C1 segment of cervical spinal cord (tissue), 14 donors: ENCODE results near the gene ZFP28.

Experiments used
- DNase-seq, 14 donors: peaks; one replicate each; lab custom pipeline; 2025; lab: John Stamatoyannopoulos, UW

Gene ZFP28

GRCh38 chr19:56538761-56539263 lies at the start of gene ZFP28:
ZFP28 (plus strand) TSS chr19:56538948; CDS start chr19:56539019, 71 bp downstream.
- DNase-seq = peak in 5 of 14 donors; percentile 54 to 71 (median 67)

- no peak for DNase-seq
Measured at GRCh38 chr19:56491399-56491798, 47.3 kb upstream of the ZFP28 start.

GRCh38 chr19:56504581-56504980 lies 34.2 kb upstream of the ZFP28 start:
- no peak for DNase-seq

GRCh38 chr19:56507446-56508289 lies 31.1 kb upstream of the ZFP28 start, which contains the start of gene ZNF471:
ZNF471 (plus strand) TSS chr19:56507855; CDS start chr19:56511572, 3,717 bp downstream.
- DNase-seq = peak; percentile 80 to 99 (median 96)

GRCh38 chr19:56508290-56508778 lies 30.4 kb upstream of the ZFP28 start:
- DNase-seq = peak in 4 of 14 donors; percentile 6 to 37 (median 22)

- no peak for DNase-seq
Measured at GRCh38 chr19:56525214-56525860, 13.4 kb upstream of the ZFP28 start.

GRCh38 chr19:56537442-56537841 lies 1.3 kb upstream of the ZFP28 start:
- no peak for DNase-seq

GRCh38 chr19:56538254-56538760 lies 441 bp upstream of the ZFP28 start:
- peak; percentile 47 to 97 (median 94) for DNase-seq

GRCh38 chr19:56543776-56544175 lies 5.0 kb downstream of the ZFP28 start:
- DNase-seq = no peak

GRCh38 chr19:56547535-56547934 lies 8.8 kb downstream of the ZFP28 start:
- DNase-seq = no peak

- no peak for DNase-seq
Measured at GRCh38 chr19:56554272-56554869, 15.6 kb downstream of the ZFP28 start.

- DNase-seq = no peak
Measured at GRCh38 chr19:56562766-56563165, 24.0 kb downstream of the ZFP28 start.

GRCh38 chr19:56566904-56567273 lies 28.1 kb downstream of the ZFP28 start:
- peak in 2 of 14 donors; percentile 17 to 53 for DNase-seq

- peak; percentile 59 to 95 (median 89) for DNase-seq
Measured at GRCh38 chr19:56567274-56568120, 28.7 kb downstream of the ZFP28 start, which contains the start of gene ZNF470. ZNF470 (plus strand) TSS chr19:56567468; CDS start chr19:56570312, 2,844 bp downstream.

GRCh38 chr19:56572589-56572988 lies 33.8 kb downstream of the ZFP28 start:
- DNase-seq = no peak

- no peak for DNase-seq
Measured at GRCh38 chr19:56573914-56574313, 35.2 kb downstream of the ZFP28 start.

GRCh38 chr19:56577719-56578602 lies 39.2 kb downstream of the ZFP28 start:
- DNase-seq = no peak

GRCh38 chr19:56594446-56594782 lies 55.7 kb downstream of the ZFP28 start:
- DNase-seq = no peak

- peak in 13 of 14 donors; percentile 72 to 91 (median 83) for DNase-seq
Measured at GRCh38 chr19:56594783-56595547, 56.2 kb downstream of the ZFP28 start, which contains the start of gene ZNF71. ZNF71 (plus strand) TSS chr19:56595302; CDS start chr19:56601559, 6,257 bp downstream.
